ENCODE data around the gene ANKRD28.

Gene ANKRD28

DNA sequence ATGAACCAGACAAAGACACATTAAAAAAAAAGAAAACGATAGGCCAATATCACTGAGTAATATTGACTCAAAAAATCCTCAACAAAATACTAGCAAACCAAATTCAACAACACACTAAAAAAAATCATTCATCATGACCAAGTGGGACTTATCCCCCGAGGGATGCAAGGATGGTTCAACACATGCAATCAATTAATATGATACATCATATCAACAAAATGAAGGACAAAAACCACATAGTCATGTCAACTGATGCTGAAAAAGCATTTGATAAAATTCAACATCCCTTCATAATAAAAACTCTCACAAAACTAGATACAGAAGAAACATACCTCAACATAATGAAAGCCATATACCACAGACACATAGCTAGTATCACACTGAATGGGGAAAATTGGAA lies 41.8 kb upstream of the ANKRD28 start:
- ChIA-PET POLR2A (no interaction called here), CTCF (no interaction called here)
- DNase-seq (ENCODE audit: extremely low spot score): no peak
- TF ChIP-seq, protein P1, sequence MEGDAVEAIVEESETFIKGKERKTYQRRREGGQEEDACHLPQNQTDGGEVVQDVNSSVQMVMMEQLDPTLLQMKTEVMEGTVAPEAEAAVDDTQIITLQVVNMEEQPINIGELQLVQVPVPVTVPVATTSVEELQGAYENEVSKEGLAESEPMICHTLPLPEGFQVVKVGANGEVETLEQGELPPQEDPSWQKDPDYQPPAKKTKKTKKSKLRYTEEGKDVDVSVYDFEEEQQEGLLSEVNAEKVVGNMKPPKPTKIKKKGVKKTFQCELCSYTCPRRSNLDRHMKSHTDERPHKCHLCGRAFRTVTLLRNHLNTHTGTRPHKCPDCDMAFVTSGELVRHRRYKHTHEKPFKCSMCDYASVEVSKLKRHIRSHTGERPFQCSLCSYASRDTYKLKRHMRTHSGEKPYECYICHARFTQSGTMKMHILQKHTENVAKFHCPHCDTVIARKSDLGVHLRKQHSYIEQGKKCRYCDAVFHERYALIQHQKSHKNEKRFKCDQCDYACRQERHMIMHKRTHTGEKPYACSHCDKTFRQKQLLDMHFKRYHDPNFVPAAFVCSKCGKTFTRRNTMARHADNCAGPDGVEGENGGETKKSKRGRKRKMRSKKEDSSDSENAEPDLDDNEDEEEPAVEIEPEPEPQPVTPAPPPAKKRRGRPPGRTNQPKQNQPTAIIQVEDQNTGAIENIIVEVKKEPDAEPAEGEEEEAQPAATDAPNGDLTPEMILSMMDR (IDR thresholded peaks at IDR 0.05; ENCODE audit: control extremely low read depth, extremely low read depth, low read depth, missing control alignments): no peak

- ChIA-PET POLR2A (no interaction called here), CTCF (interaction anchor here (1.0 kb wide), 1 partner anchor 15 kb away, joined by 3 read pairs; no protein-coding TSS in a partner anchor)
- TF ChIP-seq, protein P1 (IDR thresholded peaks at IDR 0.05; ENCODE audit: control extremely low read depth, extremely low read depth, low read depth, missing control alignments): no peak
- no peak for DNase-seq (ENCODE audit: extremely low spot score)
These were observed 34.1 kb upstream of the ANKRD28 start for GRCh38 chr3:15831927-15832326.

GRCh38 chr3:15825016-15825415 lies 27.2 kb upstream of the ANKRD28 start:
- ChIA-PET POLR2A (no interaction called here), CTCF (no interaction called here)
- TF ChIP-seq, protein P1 (IDR thresholded peaks at IDR 0.05; ENCODE audit: control extremely low read depth, extremely low read depth, low read depth, missing control alignments): no peak
- DNase-seq (ENCODE audit: extremely low spot score): no peak

- ChIA-PET CTCF (interaction anchor here (1.2 to 2.9 kb wide), 2 partner anchors 10 to 16 kb away, joined by 3 to 12 read pairs; no protein-coding TSS in a partner anchor), POLR2A (no interaction called here)
- TF ChIP-seq, protein P1 (IDR thresholded peaks at IDR 0.05; ENCODE audit: control extremely low read depth, extremely low read depth, low read depth, missing control alignments): no peak
- no peak for DNase-seq (ENCODE audit: extremely low spot score)
These were observed 25.3 kb upstream of the ANKRD28 start for GRCh38 chr3:15823092-15823491.

DNA sequence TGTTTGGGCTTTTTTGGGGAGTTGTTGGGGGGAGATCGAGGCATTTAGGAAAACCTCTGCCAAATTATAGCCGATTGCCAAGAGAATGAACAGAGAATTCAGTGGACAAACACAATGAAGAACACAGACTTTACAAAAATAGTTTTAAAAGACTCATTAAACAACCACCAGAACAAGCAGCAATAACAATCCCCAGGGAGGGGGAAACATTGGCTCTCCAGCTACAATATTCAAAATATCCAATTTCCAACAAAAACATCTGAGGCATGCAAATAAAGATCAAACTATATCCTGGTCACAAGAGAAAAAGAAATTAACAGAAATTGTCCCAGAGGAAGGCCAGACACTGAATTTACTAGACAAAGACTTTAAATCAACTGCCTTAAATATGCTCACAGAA lies 24.5 kb upstream of the ANKRD28 start:
- ChIA-PET POLR2A (no interaction called here), CTCF (interaction anchor here (1.1 to 2.9 kb wide), 4 partner anchors 9 to 421 kb away, joined by 3 to 12 read pairs (median 3); no protein-coding TSS in a partner anchor)
- TF ChIP-seq, protein P1 (IDR thresholded peaks at IDR 0.05; ENCODE audit: control extremely low read depth, extremely low read depth, low read depth, missing control alignments): no peak
- DNase-seq (ENCODE audit: extremely low spot score): no peak

GRCh38 chr3:15820911-15821310 lies 23.1 kb upstream of the ANKRD28 start:
- ChIA-PET POLR2A (no interaction called here), CTCF (interaction anchor here (1.3 to 2.9 kb wide), 2 partner anchors 8 to 10 kb away, joined by 3 to 12 read pairs; no protein-coding TSS in a partner anchor)
- TF ChIP-seq, protein P1 (IDR thresholded peaks at IDR 0.05; ENCODE audit: control extremely low read depth, extremely low read depth, low read depth, missing control alignments): no peak
- no peak for DNase-seq (ENCODE audit: extremely low spot score)

Measured in GM10248 (cell line).